CD4-positive, alpha-beta T cell treated with Interferon gamma for 1 hour (primary cell): Measurements from ENCODE around the gene AMN.

Experiments
- DNase-seq: peaks from one replicate; pipeline ENCODE4 v3.0.0-alpha.2; 2020

The AMN gene

DNA sequence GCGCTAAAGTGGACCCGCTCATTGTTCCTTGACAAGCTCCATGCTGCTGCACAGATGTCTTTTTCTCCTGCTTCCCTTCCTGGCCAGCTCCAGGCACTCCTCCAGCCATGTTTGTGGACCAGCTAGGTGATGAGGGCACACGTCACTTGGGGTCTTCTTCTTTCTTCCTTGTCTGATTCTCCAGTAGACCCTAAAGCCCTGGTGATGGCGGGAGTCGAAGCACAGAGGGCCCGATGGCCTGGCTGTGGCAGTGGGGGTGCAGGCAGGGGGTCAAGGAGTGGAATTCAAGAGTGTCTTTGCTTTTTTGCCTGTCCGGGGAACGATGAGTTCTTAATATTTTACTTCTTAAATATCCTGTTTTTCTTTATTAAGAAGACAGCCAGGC lies 23.0 kb upstream of the AMN start:
- no peak for DNase-seq

DNA sequence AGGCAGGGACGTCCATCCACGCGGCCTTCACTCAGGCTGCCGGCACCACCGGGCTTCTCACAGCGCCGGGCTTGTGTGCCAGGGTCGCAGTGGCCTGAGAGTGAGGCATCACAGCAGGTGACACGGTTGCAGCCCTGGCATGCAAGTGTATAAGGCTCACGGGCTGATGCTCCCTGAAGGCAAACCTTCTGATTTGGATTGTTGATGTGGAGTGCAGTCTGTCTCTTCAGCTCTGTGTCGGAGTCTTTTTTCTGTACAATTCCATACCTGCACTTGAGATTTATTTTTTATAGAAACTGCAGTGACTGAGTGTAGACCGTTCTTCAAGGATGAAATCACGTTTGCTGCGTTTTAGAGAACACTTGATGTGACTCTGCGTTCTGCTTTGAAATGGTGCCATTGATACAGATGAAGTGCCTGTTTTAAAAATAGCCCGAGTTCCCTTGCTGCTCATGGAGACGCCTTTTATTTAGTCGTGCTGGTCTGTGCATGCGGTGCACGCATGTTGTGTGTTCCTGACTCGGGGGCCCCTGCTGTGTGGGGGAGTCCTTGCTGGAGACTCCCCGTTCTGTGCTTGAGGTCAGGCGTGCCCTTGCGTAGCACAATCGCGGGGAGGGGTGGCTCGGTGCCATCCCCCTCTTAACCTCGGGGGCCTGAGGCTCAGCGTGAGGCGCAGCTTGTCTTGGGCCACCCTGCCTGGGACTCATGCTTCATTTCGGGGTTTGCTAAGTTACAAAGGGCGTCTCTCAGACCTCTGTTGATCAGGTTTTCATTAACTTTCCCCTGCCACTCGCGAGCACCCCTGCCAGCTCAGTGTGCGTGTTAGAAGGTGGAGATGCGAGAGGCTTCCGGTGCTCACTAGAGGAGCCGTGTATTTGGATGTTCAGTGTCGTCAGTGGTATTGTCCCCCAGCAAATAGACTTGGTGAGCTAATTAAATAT lies 21.6 kb upstream of the AMN start:
- DNase-seq = peak; percentile 51

DNA sequence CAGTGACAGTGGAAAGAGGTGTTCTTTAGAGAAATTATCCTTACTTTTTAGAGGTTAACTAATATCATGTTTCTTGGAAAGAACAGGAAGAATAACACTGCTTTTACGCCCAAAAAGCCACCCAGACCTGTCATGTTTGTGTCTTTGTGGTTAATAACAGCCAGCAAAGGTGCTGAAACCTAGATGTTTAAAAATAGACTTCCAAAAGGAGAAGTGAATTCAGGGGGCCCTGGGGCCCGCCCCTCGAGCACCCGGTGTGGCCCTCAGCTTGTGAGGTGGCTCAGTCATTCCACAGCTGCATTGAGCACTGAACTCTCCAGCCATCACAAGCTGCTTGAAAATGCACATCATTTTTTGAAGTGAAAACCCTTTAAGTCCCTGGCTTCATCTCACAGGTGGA lies 20.8 kb upstream of the AMN start:
- DNase-seq = peak; percentile 72

DNA sequence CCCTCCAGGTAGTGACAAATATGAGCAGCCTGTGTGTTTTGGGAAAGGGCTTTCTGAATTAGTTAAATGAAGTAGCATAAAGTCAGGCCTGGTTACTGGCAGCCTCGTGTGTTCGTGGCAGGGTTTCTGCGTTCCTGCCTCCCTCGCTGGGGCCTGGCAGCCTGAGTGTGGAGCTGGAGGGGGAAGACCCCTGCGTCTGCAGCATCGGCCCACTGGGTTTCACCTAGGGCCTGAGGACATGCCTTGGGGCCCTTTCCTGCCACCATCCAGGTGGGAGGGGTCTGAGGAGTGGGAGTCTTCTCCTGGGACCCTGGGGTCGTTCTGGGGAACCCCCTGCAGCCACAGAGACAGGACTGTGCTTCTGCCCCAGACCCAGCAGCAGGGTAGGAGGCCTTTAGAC lies 20.4 kb upstream of the AMN start:
- no peak for DNase-seq

DNA sequence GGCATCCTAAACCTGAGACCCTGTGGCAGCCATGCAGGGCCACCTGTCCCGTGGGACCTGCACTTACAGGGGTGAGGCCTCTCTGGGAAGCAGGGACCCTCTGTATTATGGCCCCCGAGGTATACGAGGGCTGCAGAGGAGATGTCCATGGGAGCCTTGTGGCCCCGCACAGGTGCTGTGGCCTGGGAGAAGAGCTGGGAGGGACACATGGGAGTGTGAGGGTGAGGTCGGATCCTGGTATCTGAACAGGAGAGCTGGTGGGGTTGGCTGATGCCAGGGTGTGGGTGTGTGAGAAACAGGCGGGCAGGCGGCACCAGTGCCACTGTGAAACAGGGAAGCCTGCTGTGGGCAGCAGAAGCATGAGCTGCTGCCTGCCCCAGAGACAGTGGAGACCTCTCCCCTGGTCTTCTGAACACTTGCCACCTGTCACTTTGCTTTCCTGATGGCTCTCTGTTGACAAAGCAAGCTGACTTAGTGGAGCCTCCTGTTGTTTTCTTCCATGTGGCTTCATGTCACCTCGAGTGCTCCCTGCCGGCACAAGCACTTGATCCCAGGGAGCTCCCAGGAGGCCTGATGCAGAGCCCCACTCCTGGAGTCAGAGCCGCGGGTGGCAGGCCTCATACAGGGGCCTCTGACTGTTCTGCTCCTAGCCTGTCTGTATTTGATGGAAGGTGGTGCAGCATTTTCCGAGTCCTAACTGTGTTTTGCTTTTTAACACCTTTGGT lies 19.8 kb upstream of the AMN start:
- DNase-seq = no peak

DNA sequence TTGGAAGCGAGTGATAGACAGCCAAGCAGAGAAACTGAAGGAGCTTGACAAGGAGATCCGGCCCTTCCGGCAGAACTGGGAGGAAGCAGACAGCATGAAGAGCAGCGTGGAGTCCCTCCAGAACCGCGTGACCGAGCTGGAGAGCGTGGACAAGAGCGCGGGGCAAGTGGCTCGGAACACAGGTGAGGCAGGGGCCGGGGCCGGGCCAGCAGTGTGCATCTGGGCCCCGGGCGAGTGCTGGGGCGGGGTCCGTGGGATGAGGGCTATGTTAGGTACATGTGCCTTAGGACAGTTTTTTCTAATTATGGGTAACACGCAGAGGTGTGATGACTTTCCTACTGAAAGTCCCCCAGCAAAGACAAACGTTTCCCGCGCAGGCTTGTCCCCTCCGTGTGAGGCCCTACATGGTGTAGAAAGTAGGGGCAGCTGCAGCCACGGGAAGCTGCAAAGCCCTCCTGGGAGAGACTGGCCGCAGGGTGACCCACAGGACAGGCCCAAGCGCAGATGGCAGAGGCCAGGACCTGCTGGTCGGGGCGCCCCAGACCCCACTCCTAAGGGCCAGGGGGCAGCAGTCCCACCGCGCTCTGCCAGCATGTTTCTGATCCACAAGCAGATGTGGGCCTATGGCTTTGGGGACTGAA lies 19.1 kb upstream of the AMN start:
- DNase-seq = no peak

DNA sequence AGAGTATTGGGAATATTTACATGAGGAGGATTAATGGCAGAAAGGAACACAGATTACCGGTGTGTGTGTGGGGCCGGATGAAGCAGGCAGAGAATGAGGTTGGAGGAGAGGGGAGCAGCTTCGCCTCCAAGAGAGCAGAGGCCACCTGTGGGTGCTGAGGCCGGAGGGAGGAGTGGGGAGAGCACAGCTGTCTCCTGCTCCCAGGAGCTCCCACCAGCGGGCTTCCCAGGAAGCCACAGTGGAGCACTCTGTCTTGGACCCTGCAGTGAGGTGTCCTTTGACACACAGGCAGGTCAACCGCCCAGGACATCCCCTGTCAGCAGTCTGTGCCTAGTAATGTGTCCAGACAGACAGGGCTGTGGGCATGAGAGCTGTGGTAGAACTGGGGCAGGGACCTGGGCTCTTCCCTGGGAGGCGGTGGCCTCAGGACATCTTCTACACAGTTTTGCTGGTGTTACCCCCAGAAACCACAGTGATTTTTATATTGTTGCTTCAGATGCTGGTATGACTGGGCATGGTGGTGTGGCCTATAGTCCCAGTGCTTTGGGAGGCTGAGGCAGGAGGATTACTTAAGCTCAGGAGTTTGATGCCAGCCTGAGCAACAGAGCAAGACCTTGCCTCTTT lies 18.5 kb upstream of the AMN start:
- DNase-seq = no peak

DNA sequence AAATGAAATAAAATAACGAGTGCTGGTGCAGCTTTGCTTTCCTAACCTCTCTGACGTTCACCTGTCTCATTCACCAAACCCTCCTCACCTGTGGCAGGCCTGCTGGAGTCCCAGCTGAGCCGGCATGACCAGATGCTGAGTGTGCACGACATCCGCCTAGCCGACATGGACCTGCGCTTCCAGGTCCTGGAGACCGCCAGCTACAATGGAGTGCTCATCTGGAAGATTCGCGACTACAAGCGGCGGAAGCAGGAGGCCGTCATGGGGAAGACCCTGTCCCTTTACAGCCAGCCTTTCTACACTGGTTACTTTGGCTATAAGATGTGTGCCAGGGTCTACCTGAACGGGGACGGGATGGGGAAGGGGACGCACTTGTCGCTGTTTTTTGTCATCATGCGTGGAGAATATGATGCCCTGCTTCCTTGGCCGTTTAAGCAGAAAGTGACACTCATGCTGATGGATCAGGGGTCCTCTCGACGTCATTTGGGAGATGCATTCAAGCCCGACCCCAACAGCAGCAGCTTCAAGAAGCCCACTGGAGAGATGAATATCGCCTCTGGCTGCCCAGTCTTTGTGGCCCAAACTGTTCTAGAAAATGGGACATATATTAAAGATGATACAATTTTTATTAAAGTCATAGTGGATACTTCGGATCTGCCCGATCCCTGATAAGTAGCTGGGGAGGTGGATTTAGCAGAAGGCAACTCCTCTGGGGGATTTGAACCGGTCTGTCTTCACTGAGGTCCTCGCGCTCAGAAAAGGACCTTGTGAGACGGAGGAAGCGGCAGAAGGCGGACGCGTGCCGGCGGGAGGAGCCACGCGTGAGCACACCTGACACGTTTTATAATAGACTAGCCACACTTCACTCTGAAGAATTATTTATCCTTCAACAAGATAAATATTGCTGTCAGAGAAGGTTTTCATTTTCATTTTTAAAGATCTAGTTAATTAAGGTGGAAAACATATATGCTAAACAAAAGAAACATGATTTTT lies 17.1 kb upstream of the AMN start:
- DNase-seq = no peak

DNA sequence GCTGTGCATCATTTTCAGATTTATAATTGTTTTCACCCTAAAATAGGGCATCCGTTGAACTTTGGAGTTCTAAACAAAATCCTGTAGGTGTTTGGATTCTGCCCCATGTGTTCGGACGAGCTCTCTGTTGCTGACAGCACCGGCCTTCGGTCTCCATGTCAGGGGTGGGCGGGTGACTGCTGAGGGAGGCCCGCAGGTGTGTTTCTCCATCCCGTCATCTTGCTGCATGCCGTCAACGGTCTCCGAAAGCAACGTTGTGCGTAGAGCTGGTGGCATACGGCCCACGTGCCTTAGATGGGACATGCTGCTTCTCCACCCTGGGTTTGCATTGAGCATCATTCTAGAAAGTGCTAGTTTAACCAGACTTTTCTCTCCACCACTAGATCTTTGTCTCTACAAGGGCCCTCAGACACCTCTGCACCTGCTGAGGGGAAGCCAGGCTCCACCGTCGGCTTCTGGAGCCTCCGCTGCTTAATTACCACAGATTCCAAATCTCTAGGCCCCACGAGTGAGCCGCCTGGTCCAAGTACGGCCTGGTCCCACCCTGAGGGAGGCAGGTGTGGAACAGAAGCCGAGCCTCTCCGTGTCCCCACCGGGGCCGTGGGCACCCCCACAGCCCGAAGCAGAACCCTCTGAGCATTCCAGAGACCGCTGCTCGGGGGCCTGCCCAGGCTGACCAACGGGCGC lies 15.7 kb upstream of the AMN start:
- no peak for DNase-seq

DNA sequence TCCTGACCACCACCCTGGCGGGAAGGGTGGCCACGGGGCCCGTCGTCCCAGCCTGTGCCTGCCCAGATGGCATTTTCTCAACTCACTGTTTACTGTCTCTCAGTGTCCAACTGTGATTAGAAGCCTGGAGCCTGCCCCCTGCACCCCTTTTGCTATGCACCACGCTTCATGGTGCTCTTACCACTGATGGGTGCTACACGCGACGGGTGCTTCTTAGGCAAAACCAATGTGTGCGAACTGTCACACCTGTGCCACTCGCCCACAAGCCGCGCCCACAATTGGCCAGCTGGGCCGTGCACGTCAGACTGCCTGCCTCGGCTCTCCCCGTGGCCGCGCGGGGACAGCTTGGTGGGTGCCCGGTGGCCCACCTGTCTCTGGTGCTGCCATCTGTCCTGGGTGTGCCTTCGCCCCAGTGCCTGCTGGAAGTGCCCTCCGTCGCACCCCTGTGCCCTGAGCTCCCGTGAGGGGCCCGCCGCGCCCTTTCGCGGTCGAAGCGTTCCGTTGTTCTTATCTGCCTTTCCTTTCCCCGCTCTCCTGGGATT lies 15.1 kb upstream of the AMN start:
- DNase-seq = peak; percentile 34

DNA sequence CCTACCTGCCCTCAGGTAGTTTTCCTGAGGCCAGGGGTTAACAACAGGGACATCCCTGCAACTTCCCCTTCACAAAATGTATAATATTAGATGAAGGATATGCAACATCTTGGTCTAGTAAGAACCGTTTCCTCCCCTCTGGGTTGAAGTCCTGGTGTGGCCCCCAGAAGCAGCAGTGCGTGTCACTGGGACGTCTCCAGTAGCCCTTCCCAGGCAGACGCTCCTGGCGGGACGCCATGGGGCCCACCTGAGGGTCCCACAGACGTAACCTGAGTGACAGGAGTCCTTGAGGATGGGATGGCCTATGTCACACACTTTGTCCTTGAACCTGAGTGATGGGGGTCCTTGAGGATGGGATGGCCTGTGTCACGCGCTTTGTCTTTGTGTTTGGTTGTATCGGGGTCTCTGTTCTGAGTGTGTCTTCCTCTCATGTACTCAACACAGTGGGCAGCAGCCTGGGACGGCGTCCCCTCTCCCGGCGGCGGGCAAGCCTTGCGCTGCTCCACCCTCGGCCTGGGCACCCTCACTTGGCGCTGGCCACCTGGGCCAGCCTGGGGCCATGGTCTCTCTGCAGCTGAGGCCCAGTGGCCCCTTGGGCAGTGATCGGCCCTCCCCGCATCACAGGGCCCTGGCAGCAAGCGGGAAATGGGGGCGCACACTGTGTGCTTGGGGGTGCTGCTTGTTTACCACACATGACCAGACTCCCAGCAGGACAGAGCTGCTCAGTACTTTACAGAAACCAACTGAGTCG lies 14.3 kb upstream of the AMN start:
- DNase-seq = no peak

DNA sequence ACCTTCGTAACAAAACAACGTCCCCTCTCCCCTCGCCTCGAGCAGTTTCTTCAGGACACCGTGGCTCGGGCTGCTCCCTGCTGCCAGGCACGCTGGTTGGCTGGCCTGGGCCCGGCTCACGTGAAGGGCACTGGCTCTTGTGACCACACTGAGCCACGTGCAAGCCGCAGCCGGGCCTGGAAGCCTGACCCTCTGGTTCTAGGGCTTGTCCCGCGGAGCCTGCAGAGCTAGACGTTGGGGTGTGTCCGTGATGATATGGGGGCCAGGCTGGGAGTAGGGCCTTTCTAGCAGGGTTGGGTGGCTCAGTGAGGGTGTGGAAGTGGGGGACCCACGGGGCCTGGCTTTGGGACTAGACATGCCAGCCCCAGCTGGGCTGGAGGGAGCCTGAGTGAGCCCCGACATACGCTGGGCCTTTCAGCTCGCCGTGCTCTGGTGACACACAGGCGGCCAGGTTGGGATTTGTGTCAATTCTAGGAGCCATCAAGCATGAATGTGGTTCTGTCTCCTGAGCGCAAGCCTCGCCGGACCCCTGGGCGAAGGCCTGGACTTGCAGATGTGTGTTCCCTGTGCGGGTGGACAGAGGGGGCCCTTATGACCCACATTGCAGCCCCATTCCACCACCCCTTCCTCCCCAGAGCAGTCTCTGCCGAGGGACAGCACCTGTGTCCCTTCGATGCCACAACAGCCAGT lies 13.6 kb upstream of the AMN start:
- no peak for DNase-seq

DNA sequence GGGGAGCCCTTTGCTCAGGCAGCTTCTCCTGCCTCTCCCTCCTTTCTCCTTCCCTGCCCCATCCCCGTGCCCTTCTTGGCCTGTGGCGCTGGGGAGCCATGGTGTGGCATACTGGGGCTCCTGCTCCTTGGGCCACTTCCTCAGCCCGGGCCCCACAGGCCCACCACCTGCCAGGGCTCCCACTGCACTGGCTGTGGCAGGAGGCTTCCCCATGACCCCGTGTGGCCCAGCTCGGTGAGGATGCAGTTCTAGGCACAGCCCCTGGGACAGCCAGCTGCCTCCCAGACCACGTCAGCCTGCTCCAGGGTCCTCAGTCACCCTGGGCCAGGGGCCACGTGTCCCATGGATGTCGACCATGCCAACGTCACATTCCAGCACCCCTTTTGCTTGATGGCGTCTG lies 13.0 kb upstream of the AMN start:
- DNase-seq = no peak

DNA sequence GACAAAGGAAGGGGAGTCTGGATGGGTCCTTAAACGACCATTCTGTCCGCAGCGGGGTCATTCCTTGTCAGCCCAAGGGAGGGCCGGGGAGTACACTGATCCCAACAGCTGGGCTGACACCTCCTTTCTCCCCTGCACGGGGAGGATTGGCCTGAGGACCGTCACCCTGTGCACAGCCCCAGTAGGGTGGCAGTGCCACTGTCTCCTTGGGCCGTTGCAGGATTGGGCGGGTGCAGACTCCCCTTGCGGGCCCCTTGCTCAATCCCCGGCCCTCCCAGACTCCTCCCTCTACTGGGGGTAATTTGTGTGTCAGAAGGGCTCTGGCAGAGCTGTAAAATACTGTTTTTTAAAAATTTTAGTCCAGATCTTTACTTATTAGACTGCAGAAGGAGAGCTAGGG lies 12.6 kb upstream of the AMN start:
- DNase-seq = no peak

DNA sequence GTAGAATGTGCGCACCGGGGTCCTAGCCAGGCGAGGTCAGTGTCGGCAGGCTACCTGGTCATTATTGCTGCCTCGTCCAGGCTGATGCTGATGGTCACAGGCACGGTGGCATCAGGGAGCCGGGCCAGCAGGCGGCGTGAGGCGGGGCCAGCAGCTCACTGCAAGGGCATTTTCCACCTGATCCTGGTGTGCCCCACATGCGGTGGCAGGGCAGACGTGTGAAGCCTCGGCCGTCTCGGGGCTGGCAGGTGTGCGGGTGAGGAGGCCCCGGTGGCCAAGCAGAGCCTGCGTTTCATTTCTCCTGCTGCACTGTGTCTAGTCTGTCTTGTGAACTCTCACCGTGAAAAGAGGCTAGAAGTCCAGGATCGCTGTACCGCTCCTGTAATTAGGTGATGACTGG lies 12.0 kb upstream of the AMN start:
- DNase-seq = no peak

DNA sequence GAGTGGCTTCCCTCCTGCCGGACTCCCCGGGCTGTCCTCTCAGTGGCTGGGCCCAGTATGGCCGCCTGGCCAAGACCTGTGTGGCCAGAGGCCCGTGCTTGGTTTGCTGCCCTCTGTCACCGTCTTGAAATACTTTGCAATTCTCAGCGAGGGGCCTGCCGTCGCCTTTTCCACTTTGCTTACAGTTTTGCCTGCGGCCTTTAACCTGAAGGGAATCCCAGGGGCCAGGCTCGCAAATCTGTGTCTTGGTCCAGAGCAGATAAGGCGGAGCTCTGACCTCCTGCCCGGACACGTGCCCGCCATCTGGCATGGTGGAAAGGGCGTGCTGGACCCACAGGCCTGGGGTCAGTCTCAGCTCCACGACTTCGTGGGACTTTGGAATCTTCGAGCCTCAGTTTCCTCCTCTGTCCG lies 10.9 kb upstream of the AMN start:
- no peak for DNase-seq

DNA sequence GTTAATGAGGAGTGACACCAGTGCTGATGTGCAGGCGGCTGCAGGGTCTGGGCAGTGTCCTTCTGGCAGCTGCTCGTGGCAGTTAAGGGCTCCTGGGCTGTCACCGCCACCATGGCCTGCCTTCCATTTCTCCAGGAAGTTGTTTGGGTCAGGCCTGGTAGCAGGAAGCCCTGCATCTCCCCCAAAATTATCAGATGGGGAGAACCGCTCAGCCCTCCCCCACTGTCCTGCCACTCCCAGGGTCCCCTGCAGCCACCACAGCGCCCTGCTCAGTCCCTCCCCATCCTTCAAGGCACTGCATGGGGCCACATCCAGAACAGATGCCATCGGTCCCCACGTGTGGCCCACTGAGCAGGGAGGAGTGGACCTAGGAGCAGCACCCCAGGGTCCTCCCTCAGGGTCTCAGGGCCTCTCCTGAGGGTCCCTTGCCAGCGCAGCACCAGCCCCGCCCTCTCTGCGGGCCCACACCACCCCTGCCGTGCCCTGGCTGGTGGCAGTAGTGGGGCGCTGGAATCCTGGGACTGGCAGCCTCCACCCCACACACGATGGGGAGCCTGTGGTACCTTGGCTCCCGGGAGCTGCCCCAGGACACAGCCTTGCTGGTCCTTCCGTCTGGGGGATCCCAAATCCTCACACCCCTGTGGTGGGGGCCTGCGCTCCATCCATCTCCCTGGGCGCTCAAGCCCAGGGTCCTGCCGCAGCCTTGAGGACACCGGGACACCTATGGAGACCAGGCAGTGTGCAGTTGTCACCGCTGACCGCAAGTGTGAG lies 10.3 kb upstream of the AMN start:
- DNase-seq = no peak

DNA sequence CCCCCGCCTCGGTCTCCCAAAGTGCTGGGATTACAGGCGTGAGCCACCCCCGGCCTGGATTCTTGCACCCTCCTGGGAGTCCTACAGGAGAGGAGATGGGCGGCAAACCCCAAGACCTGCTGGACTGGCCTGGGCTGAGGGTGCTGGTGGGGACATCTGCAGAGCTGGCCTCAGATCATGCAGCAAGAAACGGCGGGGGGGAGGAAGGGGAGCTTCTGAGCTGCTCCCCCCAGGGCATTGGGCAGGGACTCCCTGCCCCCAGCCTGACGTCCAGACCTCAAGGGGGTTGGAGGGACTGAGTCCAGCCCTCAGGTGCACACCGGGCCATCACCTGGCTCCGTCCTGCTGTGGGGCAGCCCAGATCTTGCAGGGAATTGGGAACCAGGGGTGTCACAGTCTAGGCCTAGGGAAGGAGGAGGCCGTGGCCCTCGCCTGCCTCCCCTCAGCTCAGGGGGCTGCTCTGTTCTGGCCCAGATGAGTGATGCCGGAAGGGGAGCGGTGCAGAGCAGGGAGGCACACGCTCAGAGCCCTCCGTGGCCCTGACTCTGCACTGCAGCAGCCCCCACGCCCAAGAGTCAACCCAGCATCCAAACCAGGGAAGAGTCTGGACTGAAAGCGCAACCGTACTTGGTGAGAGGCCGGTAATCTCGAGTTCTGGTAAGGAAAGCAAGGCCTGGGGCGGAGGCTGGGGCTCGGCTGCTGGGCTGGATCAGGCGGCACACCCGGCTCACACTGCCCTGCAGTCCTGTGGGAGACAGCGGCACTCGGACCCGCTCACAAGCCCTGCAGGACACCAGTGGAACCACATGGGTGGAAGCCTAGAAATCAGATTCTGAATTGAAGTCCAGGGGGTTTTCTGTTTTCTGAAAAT lies 8.9 kb upstream of the AMN start:
- DNase-seq = no peak
